SK-N-SH (cell line): Measurements from ENCODE around the gene GRIK1. TPM values are rescaled to one million over a fixed set of nuclear protein-coding genes. Genes with fewer than 3 reads are reported as not detected.

ENCODE experiments used
- CTCF ChIA-PET: fragments of 300-600, 350-600 bp; formaldehyde crosslinking; extraction: SDS; loops from one replicate; lab custom pipeline; 2021; lab: Yijun Ruan, JAX
- POLR2A ChIA-PET: fragments of 350-600 bp; sonication (Branson Sonifier 250); formaldehyde crosslinking; extraction: SDS; loops from one replicate; lab custom pipeline; 2020; ENCODE audit warnings: antibody characterized with exemption, inconsistent platforms; lab: Yijun Ruan, JAX
- DNase-seq: peaks from one replicate; pipeline ENCODE4 v3.0.0; 2012
- H2AFZ ChIP-seq: fragments of 200-600 bp; sonication (generic); 2 replicates; pipeline ENCODE4 v1.8.1; 2016; ENCODE audit warnings: antibody characterized with exemption, mild to moderate bottlenecking, low read depth
- H3F3A ChIP-seq: fragments of 200-600 bp; sonication (generic); replicated peaks from 2 replicates; pipeline ENCODE3; 2016; ENCODE audit warnings: antibody characterized with exemption, mild to moderate bottlenecking; ENCODE audit not compliant: insufficient read depth
- H3K27ac ChIP-seq, 2 experiments: fragments of 200-500 bp in 1 of 2; fragments of 200-600 bp in 1 of 2; sonication (Bioruptor generic) in 1 of 2; sonication (generic), shearing (Covaris generic) in 1 of 2; 2 replicates each; pipeline versions ENCODE4 v1.5.1 to v1.6.1; 2014 to 2016; ENCODE audit warnings: low read depth in 2 of 2, inconsistent platforms in 1 of 2, low read length in 1 of 2, mild to moderate bottlenecking in 1 of 2, mixed read lengths in 1 of 2
- H3K27me3 ChIP-seq: fragments of 200-600 bp; sonication (generic), shearing (Covaris generic); 2 replicates; pipeline ENCODE4 v1.6.1; 2016; ENCODE audit warnings: mixed run types; ENCODE audit not compliant: insufficient read depth
- H3K36me3 ChIP-seq, 2 experiments: fragments of 200-500 bp in 1 of 2; fragments of 200-600 bp in 1 of 2; sonication (Bioruptor generic) in 1 of 2; sonication (generic) in 1 of 2; replicated peaks in 1 of 2; 2 replicates each; pipeline versions ENCODE3 to v1.5.1; 2014 to 2016; ENCODE audit warnings: low read length in 1 of 2, mild to moderate bottlenecking in 1 of 2; ENCODE audit not compliant: insufficient read depth in 2 of 2, control insufficient read depth in 1 of 2
- H3K4me1 ChIP-seq, 2 experiments: fragments of 200-500 bp in 1 of 2; fragments of 200-600 bp in 1 of 2; sonication (Bioruptor generic) in 1 of 2; sonication (generic), shearing (Covaris generic) in 1 of 2; 2 replicates each; pipeline versions ENCODE4 v1.5.1 to v1.6.1; 2014 to 2016; ENCODE audit warnings: low read depth in 1 of 2, low read length in 1 of 2, mixed run types in 1 of 2; ENCODE audit not compliant: insufficient read depth in 2 of 2, control insufficient read depth in 1 of 2
- H3K4me2 ChIP-seq: fragments of 200-600 bp; sonication (generic), shearing (Covaris generic); 2 replicates; pipeline ENCODE4 v1.6.1; 2017; ENCODE audit warnings: mixed run types
- H3K4me3 ChIP-seq, 2 experiments: fragments of 200-500 bp in 1 of 2; fragments of 200-600 bp in 1 of 2; sonication (Bioruptor generic) in 1 of 2; sonication (generic), shearing (Covaris generic) in 1 of 2; 2 replicates each; pipeline versions ENCODE4 v1.5.1 to v1.8.1; 2014 to 2016; ENCODE audit warnings: low read depth in 2 of 2, inconsistent platforms in 1 of 2, low read length in 1 of 2, mild to moderate bottlenecking in 1 of 2, mixed read lengths in 1 of 2, moderate library complexity in 1 of 2
- H3K79me2 ChIP-seq: fragments of 200-600 bp; sonication (generic); 2 replicates; pipeline ENCODE4 v1.8.1; 2017; ENCODE audit warnings: mild to moderate bottlenecking; ENCODE audit not compliant: insufficient read depth
- H3K9ac ChIP-seq: fragments of 200-600 bp; sonication (generic); 2 replicates; pipeline ENCODE4 v1.6.1; 2017; ENCODE audit warnings: mixed run types
- H3K9me2 ChIP-seq: fragments of 200-600 bp; sonication (generic); 2 replicates; pipeline ENCODE4 v1.6.1; 2017; ENCODE audit warnings: mixed run types
- H3K9me3 ChIP-seq: fragments of 200-600 bp; sonication (generic); 2 replicates; pipeline ENCODE4 v1.6.1; 2017; ENCODE audit warnings: mixed run types, mild to moderate bottlenecking, moderate library complexity
- H4K20me1 ChIP-seq: fragments of 200-600 bp; sonication (generic); 2 replicates; pipeline ENCODE4 v1.6.1; 2017; ENCODE audit warnings: mild to moderate bottlenecking, mixed run types; ENCODE audit not compliant: insufficient read depth
- CTCF ChIP-seq: fragments of 200-600 bp; sonication (generic); IDR thresholded peaks from 2 replicates; pipeline ENCODE4 v1.6.1; 2017; ENCODE audit warnings: antibody characterized with exemption, mild to moderate bottlenecking, moderate library complexity
- EP300 ChIP-seq, 2 experiments: IDR thresholded peaks; 2 replicates each; pipeline versions ENCODE4 v1.4.0 to v1.6.1; 2012; ENCODE audit warnings: borderline replicate concordance in 1 of 2, low read depth in 1 of 2, low read length in 1 of 2
- EZH2phosphoT487 ChIP-seq: fragments of 200-600 bp; sonication (generic); IDR thresholded peaks from 2 replicates; pipeline ENCODE4 v1.6.1; 2017; ENCODE audit warnings: low read depth, mixed run types, mild to moderate bottlenecking, antibody characterized with exemption, moderate library complexity, borderline replicate concordance
- FOSL2 ChIP-seq: IDR thresholded peaks from 2 replicates; pipeline ENCODE4 v1.4.0; 2012; ENCODE audit warnings: low read depth, mild to moderate bottlenecking, moderate library complexity, borderline replicate concordance
- FOXJ3 ChIP-seq: sonication (generic); formaldehyde crosslinking; IDR thresholded peaks from 2 replicates; pipeline ENCODE4 v1.5.1; 2020; ENCODE audit warnings: mild to moderate bottlenecking, missing genetic modification reagents
- GABPA ChIP-seq: IDR thresholded peaks from 2 replicates; pipeline ENCODE4 v1.4.0; 2012; ENCODE audit warnings: low read depth, mild to moderate bottlenecking
- JUND ChIP-seq: IDR thresholded peaks from 2 replicates; pipeline ENCODE4 v1.4.0; 2012
- NRF1 ChIP-seq: IDR thresholded peaks from 2 replicates; pipeline ENCODE4 v1.6.1; 2012; ENCODE audit warnings: low read depth, mild to moderate bottlenecking, low read length
- PBX3 ChIP-seq: IDR thresholded peaks from 2 replicates; pipeline ENCODE4; 2012
- TAF1 ChIP-seq: IDR thresholded peaks from 2 replicates; pipeline ENCODE4 v1.6.1; 2012; ENCODE audit warnings: low read depth, mild to moderate bottlenecking, low read length, moderate library complexity, borderline replicate concordance
- TEAD4 ChIP-seq: IDR thresholded peaks from 2 replicates; pipeline ENCODE4 v1.4.0; 2012; ENCODE audit warnings: mild to moderate bottlenecking, borderline replicate concordance; ENCODE audit not compliant: insufficient read depth
- USF1 ChIP-seq: IDR thresholded peaks from 2 replicates; pipeline ENCODE4 v1.4.0; 2012; ENCODE audit warnings: low read depth, borderline replicate concordance
- WGBS: methylation state at CpG from one replicate; pipeline ENCODE4 v1.1.6; 2017; ENCODE audit warnings: low lambda C conversion rate; 5-methylcytosine and 5-hydroxymethylcytosine counted together
- polyA plus RNA-seq, 3 experiments: library from polyadenylated mRNA; depleted of rRNA; stranded (reverse); fragments of >200 nt; gene quantifications; 2 replicates each; pipeline ENCODE4 v1.2.3, GENCODE V29; 2012

The GRIK1 gene
- polyA plus RNA-seq, 1 of the 3 experiments (the other 2 are of a cell fraction), result not detected

- POLR2A ChIA-PET, result no interaction called here
- Histone ChIP-seq H3K4me1 (peaks cover 0 to 6% of the 10 kb centered on the region in 2 experiments; a peak in 2 of 4 replicates), H2AFZ (no peak overlapping the region), H3K4me2 (no peak overlapping the region), H3K9me2 (no peaks in the 10 kb centered on the region), H4K20me1 (no peaks in the 10 kb centered on the region), H3K9me3 (no peaks in the 10 kb centered on the region), H3K9ac (no peak overlapping the region), H3K36me3 (no peaks in the 10 kb centered on the region), H3K4me3 (no peak overlapping the region), H3K27me3 (no peaks in the 10 kb centered on the region)
- DNase-seq, result no peak
- CTCF ChIA-PET, result no interaction called here
- 47% methylated on average over 1 of the region's 1 CpG for WGBS
- no peak for TF ChIP-seq USF1
- TF ChIP-seq EZH2phosphoT487, result no peak
- no peak for TF ChIP-seq GABPA
- no peak for TF ChIP-seq JUND
- no peak for TF ChIP-seq TEAD4
- TF ChIP-seq, all 33 proteins: peak for 0
- H3K27ac ChIP-seq, result no peak overlapping the region
- no peaks in the 10 kb centered on the region for H3K79me2 ChIP-seq
- H3F3A ChIP-seq, result no peaks in the 10 kb centered on the region
Measured at GRCh38 chr21:29664615-29665014, 275.2 kb downstream of the GRIK1 start.

DNA sequence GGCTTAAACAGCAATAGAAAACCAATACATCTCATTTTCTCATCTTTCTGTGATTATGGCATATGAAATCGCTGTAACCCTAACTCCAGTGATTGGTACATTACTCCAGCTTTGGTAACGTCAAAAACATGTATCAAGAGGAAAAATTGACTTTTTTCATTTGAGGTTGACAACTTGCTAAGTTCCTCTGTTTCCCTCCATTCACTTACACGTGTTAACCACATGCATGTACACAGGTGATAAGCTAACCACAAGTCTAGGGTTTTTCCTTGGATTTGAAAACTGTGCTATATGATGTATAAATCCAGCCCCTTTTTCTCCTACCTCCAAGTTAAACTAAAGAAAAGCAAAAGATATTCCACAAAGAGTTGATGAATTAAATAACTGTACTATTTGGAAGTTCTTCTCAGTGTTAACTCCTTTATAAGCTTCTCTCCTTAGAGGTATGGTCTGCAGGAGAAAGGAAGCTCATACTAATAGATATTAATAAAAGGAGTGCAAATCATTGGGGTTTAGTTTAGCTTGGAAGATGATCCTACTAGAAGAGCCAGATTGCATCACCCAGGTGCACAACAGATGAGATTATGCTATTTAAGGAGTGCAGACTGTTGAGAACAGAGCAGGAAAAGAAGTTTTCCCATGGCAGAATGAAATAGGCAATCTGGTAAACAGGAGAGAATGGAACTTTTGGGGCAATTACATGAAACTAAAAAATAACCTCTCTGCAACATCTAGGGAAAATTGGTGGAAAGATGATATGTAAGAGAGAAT, 277.9 kb downstream of the GRIK1 start:
- Histone ChIP-seq H3K9me3 (no peaks in the 10 kb centered on the region), H3K36me3 (no peaks in the 10 kb centered on the region), H3K4me3 (no peak overlapping the region), H2AFZ (no peak overlapping the region), H3K27me3 (no peaks in the 10 kb centered on the region), H3K27ac (no peak overlapping the region), H4K20me1 (no peaks in the 10 kb centered on the region), H3K9me2 (no peaks in the 10 kb centered on the region), H3K4me1 (peaks cover 0 to 8% of the 10 kb centered on the region in 2 experiments; a peak in 2 of 4 replicates), H3K9ac (no peak overlapping the region), H3K4me2 (no peak overlapping the region), H3F3A (peaks cover 6% of the 10 kb centered on the region), H3K79me2 (no peaks in the 10 kb centered on the region)
- TF ChIP-seq USF1, result no peak
- no peak for TF ChIP-seq JUND
- TF ChIP-seq GABPA, result no peak
- no peak for TF ChIP-seq FOXJ3 (CRISPR knock-in tag)
- TF ChIP-seq EP300 (IDR thresholded peaks at IDR 0.05; ENCODE audit: borderline replicate concordance in 1 of 2, low read depth in 1 of 2, low read length in 1 of 2), result no peak
- no peak for TF ChIP-seq PBX3
- no peak for TF ChIP-seq FOSL2
- no peak for TF ChIP-seq CTCF
- no peak for TF ChIP-seq NRF1
- TF ChIP-seq TAF1, result no peak
- CTCF ChIA-PET, result no interaction called here
- POLR2A ChIA-PET, result no interaction called here
- whole genome bisulfite sequencing, result 55% methylated on average over 3 of the region's 3 CpGs
- no peak for DNase-seq
